GM10248 (cell line): ENCODE data around the gene FOCAD.

Source experiments
- CTCF ChIA-PET: fragments of 300-600 bp; sonication (Branson Sonifier 250); formaldehyde crosslinking; extraction: SDS; loops from one replicate; lab custom pipeline; 2021; ENCODE audit warnings: antibody characterized with exemption; lab: Yijun Ruan, JAX
- POLR2A ChIA-PET: fragments of 350-650 bp; sonication (Branson Sonifier 250); formaldehyde crosslinking; extraction: SDS; loops from one replicate; lab custom pipeline; 2020; ENCODE audit warnings: antibody characterized with exemption; lab: Yijun Ruan, JAX
- DNase-seq: peaks from one replicate; pipeline ENCODE4 v3.0.0; 2012; ENCODE audit errors: extremely low spot score
- TF ChIP-seq, protein P1 (sequence below): IDR thresholded peaks from 2 replicates; pipeline ENCODE4 v1.5.1; 2012; ENCODE audit warnings: mild to moderate bottlenecking, low read depth; ENCODE audit errors: extremely low read depth, missing control alignments, control extremely low read depth

The FOCAD gene

DNA sequence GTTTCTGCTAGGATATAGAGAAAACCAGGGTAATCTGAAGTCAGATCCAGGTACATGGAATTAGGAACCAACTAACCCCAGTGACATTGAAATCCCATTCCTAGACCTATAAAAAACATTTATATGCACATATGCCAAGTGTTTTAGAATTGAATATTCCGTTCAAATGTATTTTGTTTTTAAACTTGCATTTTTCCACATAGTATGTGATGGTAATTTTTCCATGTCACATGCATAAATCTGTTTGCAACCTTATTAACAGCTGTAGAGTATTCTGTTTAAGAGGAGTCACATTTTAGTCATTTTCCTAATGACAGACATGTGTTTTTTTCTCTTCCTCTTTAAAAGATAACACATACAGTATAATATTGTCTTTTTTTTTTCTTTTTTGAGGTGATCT is 50.2 kb downstream of the FOCAD start:
- CTCF ChIA-PET, result interaction anchor here (0.9 kb wide), 1 partner anchor 15 kb away, joined by 3 read pairs; no protein-coding TSS in a partner anchor
- POLR2A ChIA-PET, result no interaction called here
- no peak for DNase-seq
- TF ChIP-seq, protein P1, sequence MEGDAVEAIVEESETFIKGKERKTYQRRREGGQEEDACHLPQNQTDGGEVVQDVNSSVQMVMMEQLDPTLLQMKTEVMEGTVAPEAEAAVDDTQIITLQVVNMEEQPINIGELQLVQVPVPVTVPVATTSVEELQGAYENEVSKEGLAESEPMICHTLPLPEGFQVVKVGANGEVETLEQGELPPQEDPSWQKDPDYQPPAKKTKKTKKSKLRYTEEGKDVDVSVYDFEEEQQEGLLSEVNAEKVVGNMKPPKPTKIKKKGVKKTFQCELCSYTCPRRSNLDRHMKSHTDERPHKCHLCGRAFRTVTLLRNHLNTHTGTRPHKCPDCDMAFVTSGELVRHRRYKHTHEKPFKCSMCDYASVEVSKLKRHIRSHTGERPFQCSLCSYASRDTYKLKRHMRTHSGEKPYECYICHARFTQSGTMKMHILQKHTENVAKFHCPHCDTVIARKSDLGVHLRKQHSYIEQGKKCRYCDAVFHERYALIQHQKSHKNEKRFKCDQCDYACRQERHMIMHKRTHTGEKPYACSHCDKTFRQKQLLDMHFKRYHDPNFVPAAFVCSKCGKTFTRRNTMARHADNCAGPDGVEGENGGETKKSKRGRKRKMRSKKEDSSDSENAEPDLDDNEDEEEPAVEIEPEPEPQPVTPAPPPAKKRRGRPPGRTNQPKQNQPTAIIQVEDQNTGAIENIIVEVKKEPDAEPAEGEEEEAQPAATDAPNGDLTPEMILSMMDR, result no peak

DNA sequence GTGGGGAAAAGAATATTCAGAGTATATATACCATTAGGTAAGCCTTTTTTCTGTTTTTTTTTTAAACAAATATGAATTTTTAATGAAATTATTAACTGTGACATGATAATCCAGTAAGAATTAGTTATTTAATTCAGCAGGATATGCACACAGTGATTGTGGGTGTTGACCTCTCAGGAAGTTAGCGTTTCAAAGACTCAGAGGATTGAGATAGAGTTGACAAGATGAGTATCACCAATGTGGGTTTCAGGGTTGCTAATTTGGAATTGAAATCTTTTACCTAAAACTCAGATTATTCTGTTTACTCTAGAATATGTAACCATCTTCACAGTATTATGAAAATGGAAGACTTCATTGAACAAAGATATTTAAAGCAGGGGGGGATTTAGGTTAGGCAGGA is 56.2 kb downstream of the FOCAD start:
- ChIA-PET CTCF (no interaction called here), POLR2A (no interaction called here)
- no peak for DNase-seq
- TF ChIP-seq, protein P1, result no peak

DNA sequence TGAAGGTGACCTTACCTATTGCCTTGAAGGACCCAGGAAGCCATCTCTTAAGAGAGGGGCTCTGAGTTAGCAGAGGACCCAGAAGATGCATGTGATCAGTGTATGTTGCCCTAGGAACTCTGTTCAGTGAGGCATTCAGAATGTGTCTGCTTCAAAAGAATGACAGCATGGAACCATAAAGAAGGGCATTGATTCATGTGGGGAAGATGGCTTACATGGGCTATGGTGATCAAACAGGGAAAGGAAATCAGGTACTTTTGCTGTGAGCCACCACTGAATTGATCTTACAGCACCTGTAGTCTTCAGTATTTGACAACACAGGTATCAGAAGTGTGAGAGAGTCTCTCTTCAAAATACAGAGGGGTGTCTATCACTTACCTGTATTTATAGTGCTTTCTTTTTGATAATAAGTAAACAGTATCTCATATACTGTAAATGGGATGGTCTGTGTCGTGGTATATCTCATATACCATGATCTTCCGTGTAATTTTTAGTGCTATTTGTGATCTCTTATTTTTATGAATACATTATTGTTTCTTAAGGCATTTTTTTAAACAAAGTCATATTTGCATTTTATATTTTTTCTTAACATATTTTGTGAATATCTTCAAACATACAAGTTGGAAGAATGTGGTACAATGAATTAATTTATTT is 57.0 kb downstream of the FOCAD start:
- DNase-seq, result no peak
- ChIA-PET CTCF (no interaction called here), POLR2A (no interaction called here)
- TF ChIP-seq, protein P1, result no peak

DNA sequence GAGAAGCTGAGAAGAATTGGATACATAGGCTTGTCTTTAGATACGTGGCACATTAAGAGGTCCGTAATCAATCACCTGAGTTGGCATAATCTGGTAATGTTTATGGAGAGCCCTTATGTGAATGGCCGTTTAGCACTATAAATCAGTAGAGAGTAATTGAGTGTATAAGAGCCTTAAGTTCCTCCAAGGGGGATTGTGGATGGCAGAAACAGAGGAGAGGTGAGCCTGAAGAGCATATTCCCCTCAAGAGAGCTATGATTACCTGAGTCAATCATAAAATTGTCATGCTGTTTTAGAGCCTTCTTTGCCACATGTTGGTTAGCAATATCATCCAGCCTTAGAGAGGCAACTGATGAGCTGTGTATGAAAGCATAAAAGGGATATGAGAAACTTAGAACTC is 58.8 kb downstream of the FOCAD start:
- CTCF ChIA-PET, result interaction anchor here (1.1 to 2.3 kb wide), 5 partner anchors 14 to 198 kb away, joined by 3 to 8 read pairs (median 4); no protein-coding TSS in a partner anchor
- no peak for DNase-seq
- TF ChIP-seq, protein P1, result no peak
- POLR2A ChIA-PET, result no interaction called here

DNA sequence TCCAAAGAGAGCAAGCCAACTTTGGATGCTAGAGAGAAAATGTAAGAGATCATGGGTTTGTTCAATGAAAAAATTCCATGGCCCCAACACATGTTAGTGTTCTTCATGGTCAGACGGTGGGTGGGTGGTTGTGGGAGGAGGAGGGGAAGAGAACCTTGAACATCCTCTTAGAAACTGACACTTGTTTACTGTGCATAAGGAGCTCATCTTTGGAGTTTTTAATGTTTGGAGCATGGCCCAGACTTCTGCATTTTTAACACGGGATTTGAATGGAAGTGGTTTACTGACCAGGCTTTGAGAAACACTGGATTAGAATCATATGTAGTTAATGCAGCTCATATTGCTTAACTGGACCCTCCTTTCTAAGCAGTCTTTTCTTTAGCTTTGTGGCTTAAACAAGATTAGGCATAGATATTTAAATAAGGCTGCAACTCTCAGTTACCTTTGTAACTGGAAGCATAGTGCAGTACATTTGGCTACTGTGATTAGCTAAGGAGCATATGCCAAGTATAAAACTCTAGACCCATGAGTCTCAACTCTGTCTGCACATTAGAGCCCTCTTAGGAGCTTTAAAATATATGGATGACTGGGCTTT is 60.1 kb downstream of the FOCAD start:
- TF ChIP-seq, protein P1, result no peak
- DNase-seq, result no peak
- ChIA-PET POLR2A (no interaction called here), CTCF (interaction anchor here (1.1 to 2.3 kb wide), 8 partner anchors 11 to 196 kb away, joined by 3 to 8 read pairs (median 4); no protein-coding TSS in a partner anchor)

DNA sequence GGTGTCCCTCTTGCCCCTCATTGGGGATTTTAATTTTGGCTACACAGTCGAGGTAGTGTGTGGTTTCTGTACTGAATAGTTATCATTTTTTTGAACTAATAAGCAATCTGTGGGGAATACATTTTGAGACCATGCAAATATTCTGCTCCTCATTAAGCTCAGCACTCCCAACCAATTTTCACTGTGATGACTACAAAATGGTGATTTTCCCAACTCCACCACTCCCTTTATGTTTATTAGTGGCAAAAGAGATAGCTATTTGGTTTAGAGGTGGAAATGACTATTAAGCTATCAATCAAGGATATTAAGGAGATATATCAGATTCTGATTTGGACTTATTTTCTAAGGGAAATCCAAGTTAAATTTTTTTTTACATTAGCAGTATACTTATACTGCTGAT is 62.9 kb downstream of the FOCAD start:
- TF ChIP-seq, protein P1, result no peak
- ChIA-PET POLR2A (no interaction called here), CTCF (no interaction called here)
- DNase-seq, result no peak
